HCT116 (cell line): ENCODE data around the gene CYP11A1. TPM values are rescaled to one million over a fixed set of nuclear protein-coding genes. Genes with fewer than 3 reads are reported as not detected.

Experiments
- ATAC-seq: fragments of 200-7000 bp; cut with Tn5 transposase; 2 replicates; pipeline ENCODE4 v1.9.1; 2020; ENCODE audit warnings: mild to moderate bottlenecking, moderate library complexity
- BruUV-seq: library from RNA; stranded (reverse); fragments of 400-500 nt; replicated peaks from 2 replicates; lab custom pipeline; 2021; lab: Mats Ljungman, UMichigan
- CTCF ChIA-PET: fragments of 300-600 bp; sonication (Branson Sonifier 250); formaldehyde crosslinking; loops from one replicate; lab custom pipeline; 2021; ENCODE audit warnings: antibody characterized with exemption; lab: Charles Lee
- POLR2A ChIA-PET: fragments of 300-600, 350-600 bp; sonication (Branson Sonifier 250); formaldehyde crosslinking; loops from one replicate; lab custom pipeline; 2021; ENCODE audit warnings: antibody characterized with exemption; lab: Charles Lee
- RAD21 ChIA-PET, 2 experiments: fragments of 300-600 bp; sonication (Branson Sonifier 250); formaldehyde crosslinking; loops; one replicate each; lab custom pipeline; 2023; ENCODE audit warnings: low total read pairs in 2 of 2; ENCODE audit not compliant: uncharacterized antibody in 2 of 2, unreplicated experiment in 2 of 2, low non-redundant PET in 1 of 2; lab: Charles Lee
- DNase-seq: peaks from one replicate; pipeline ENCODE4 v3.0.0-alpha.2; 2010; ENCODE audit warnings: low read depth, low spot score
- H2AFZ ChIP-seq: fragments of 200-600 bp; shearing (Covaris generic), sonication (generic); 2 replicates; pipeline ENCODE4 v1.6.1; 2017; ENCODE audit warnings: low read depth, mixed run types, mixed read lengths, antibody characterized with exemption, low read length; ENCODE audit not compliant: poor library complexity, severe bottlenecking
- H3K27ac ChIP-seq: 2 replicates; pipeline ENCODE4 v1.5.1; 2012; ENCODE audit warnings: low read depth, low read length
- H3K27me3 ChIP-seq: fragments of 200-600 bp; sonication (generic); 2 replicates; pipeline ENCODE4 v1.6.1; 2016; ENCODE audit warnings: mixed run types, low read length, mixed read lengths; ENCODE audit not compliant: insufficient read depth
- H3K36me3 ChIP-seq, 2 experiments: fragments of 200-500 bp in 1 of 2; fragments of 200-600 bp in 1 of 2; sonication (Bioruptor generic) in 1 of 2; sonication (generic) in 1 of 2; 2 replicates each; pipeline versions ENCODE4 v1.5.1 to v1.6.1; 2014 to 2016; ENCODE audit warnings: low read length in 2 of 2, inconsistent platforms in 1 of 2, mixed read lengths in 1 of 2, mixed run types in 1 of 2; ENCODE audit not compliant: insufficient read depth in 2 of 2, control insufficient read depth in 1 of 2
- H3K4me1 ChIP-seq, 2 experiments: fragments of 200-600 bp in 1 of 2; sonication (generic) in 1 of 2; 2 replicates each; pipeline versions ENCODE4 v1.5.1 to v1.6.1; 2012 to 2017; ENCODE audit warnings: low read length in 2 of 2, inconsistent platforms in 1 of 2, mild to moderate bottlenecking in 1 of 2, mixed read lengths in 1 of 2, mixed run types in 1 of 2, moderate library complexity in 1 of 2; ENCODE audit not compliant: insufficient read depth in 2 of 2, control insufficient read depth in 1 of 2
- H3K4me2 ChIP-seq: fragments of 200-600 bp; sonication (generic); 2 replicates; pipeline ENCODE4 v1.6.1; 2017; ENCODE audit warnings: mixed run types, low read length, mixed read lengths
- H3K4me3 ChIP-seq, 2 experiments: fragments of 200-600 bp in 1 of 2; sonication (generic) in 1 of 2; replicated peaks in 1 of 2; 2 replicates each; pipeline ENCODE4 v1.5.1; 2011 to 2016; ENCODE audit warnings: low read length in 2 of 2, control low read depth in 1 of 2, low read depth in 1 of 2, mild to moderate bottlenecking in 1 of 2, mixed read lengths in 1 of 2, mixed run types in 1 of 2
- H3K79me2 ChIP-seq: fragments of 200-600 bp; sonication (generic); 2 replicates; pipeline ENCODE4 v1.6.1; 2017; ENCODE audit warnings: mild to moderate bottlenecking, mixed run types, low read length, moderate library complexity, mixed read lengths; ENCODE audit not compliant: insufficient read depth
- H3K9ac ChIP-seq: fragments of 200-600 bp; sonication (generic); 2 replicates; pipeline ENCODE4 v1.6.1; 2016; ENCODE audit warnings: low read length, mixed read lengths
- H3K9me2 ChIP-seq: fragments of 200-600 bp; sonication (generic), shearing (Covaris generic); 2 replicates; pipeline ENCODE4 v1.6.1; 2017; ENCODE audit warnings: mixed run types, mild to moderate bottlenecking, moderate library complexity; ENCODE audit not compliant: insufficient read depth
- H3K9me3 ChIP-seq, 2 experiments: fragments of 200-500 bp in 1 of 2; fragments of 200-600 bp in 1 of 2; sonication (Bioruptor generic) in 1 of 2; sonication (generic) in 1 of 2; 2 replicates each; pipeline ENCODE4 v1.6.1; 2014 to 2017; ENCODE audit warnings: low read length in 2 of 2, mixed read lengths in 2 of 2, inconsistent platforms in 1 of 2, low read depth in 1 of 2, mild to moderate bottlenecking in 1 of 2, mixed run types in 1 of 2, moderate library complexity in 1 of 2; ENCODE audit not compliant: control insufficient read depth in 1 of 2, insufficient read depth in 1 of 2
- H4K20me1 ChIP-seq: fragments of 200-600 bp; sonication (generic), shearing (Covaris generic); 2 replicates; pipeline ENCODE4 v1.6.1; 2017; ENCODE audit warnings: mixed run types, mild to moderate bottlenecking, moderate library complexity; ENCODE audit not compliant: insufficient read depth
- ATF3 ChIP-seq: IDR thresholded peaks from 2 replicates; pipeline ENCODE4 v1.6.1; 2012
- CEBPB ChIP-seq: IDR thresholded peaks from 2 replicates; pipeline ENCODE4 v1.6.1; 2012; ENCODE audit warnings: low read depth
- EGR1 ChIP-seq: IDR thresholded peaks from 2 replicates; pipeline ENCODE4 v1.6.1; 2012; ENCODE audit warnings: low read depth
- ELF1 ChIP-seq: IDR thresholded peaks from 2 replicates; pipeline ENCODE4 v1.6.1; 2012; ENCODE audit warnings: low read depth, borderline replicate concordance
- EZH2 ChIP-seq: fragments of 200-600 bp; sonication (generic); IDR thresholded peaks from 2 replicates; pipeline ENCODE4 v1.6.1; 2017; ENCODE audit warnings: antibody characterized with exemption, mixed run types
- FOSL1 ChIP-seq: IDR thresholded peaks from 2 replicates; pipeline ENCODE4 v1.6.1; 2012; ENCODE audit warnings: low read depth
- JUND ChIP-seq: IDR thresholded peaks from 2 replicates; pipeline ENCODE4 v1.6.1; 2012
- MAX ChIP-seq: IDR thresholded peaks from 2 replicates; pipeline ENCODE4 v1.6.1; 2012
- POLR2AphosphoS5 ChIP-seq: IDR thresholded peaks from 2 replicates; pipeline ENCODE4 v1.6.1; 2011; ENCODE audit warnings: mild to moderate bottlenecking, low read depth, low read length, moderate library complexity
- REST ChIP-seq: IDR thresholded peaks from 2 replicates; pipeline ENCODE4 v1.6.1; 2012; ENCODE audit warnings: low read depth
- SP1 ChIP-seq: IDR thresholded peaks from 2 replicates; pipeline ENCODE4 v1.6.1; 2012; ENCODE audit warnings: low read depth
- SRF ChIP-seq: IDR thresholded peaks from 2 replicates; pipeline ENCODE4 v1.6.1; 2012; ENCODE audit warnings: low read depth
- TCF7L2 ChIP-seq: IDR thresholded peaks from 2 replicates; pipeline ENCODE4 v1.7.0; 2011; ENCODE audit warnings: borderline replicate concordance, inconsistent platforms; ENCODE audit not compliant: insufficient read depth, insufficient read length; ENCODE audit errors: extremely low read depth
- YY1 ChIP-seq: IDR thresholded peaks from 2 replicates; pipeline ENCODE4 v1.6.1; 2011; ENCODE audit warnings: low read length, low read depth, moderate library complexity, mild to moderate bottlenecking; ENCODE audit not compliant: insufficient replicate concordance; ENCODE audit errors: extremely low read depth
- ZBTB33 ChIP-seq: IDR thresholded peaks from 2 replicates; pipeline ENCODE4 v1.6.1; 2011; ENCODE audit warnings: mild to moderate bottlenecking, low read length, moderate library complexity; ENCODE audit not compliant: insufficient replicate concordance; ENCODE audit errors: extremely low read depth
- ZFX ChIP-seq: fragments of 450-650 bp; IDR thresholded peaks from 2 replicates; pipeline ENCODE4 v1.6.1; 2017
- intact Hi-C: fragments of 100-400 bp; cut with micrococcal nuclease; formaldehyde crosslinking; loops from 2 replicates; pipeline ENCODE4 v1.10.0; 2022
- total RNA-seq: library from RNA; stranded (reverse); gene quantifications from one replicate; pipeline ENCODE4 v1.2.1, GENCODE V29; 2021; ENCODE audit not compliant: unreplicated experiment

The CYP11A1 gene
- total RNA-seq, 1 experiment from 2014 or later = 0.57 TPM

DNA sequence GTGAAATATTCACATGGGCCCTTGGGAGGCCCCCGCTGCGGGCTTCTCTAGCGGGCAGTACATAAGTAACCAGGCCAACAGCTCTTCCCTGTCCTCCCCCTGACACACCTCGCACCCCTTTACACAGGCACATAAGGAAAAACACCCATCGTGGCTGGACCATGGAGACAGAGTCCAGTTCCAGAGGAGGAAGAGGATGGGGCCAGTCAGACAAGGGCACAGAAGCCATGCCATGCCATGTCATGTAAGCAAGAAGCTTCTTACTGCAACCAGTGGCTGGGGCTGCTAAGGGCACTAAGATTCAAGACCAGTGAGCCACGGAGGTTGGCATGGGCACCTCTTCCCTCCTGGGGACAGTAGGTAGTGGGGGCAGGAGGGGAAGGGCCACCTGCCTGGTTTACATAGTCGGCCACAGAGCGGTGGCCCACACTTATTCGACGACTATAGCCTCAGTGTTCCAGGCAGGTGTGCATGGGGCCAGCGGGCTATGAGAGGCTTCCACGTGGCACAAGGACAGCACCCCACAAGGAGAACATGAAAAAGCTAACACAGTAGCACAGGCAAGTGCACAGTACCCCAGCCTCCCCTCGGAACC lies 5.7 kb upstream of the CYP11A1 start:
- Histone ChIP-seq H3K4me2 (peak overlapping the region; percentile 86), H3K9ac (peak overlapping the region; percentile 39; the same call in 1 of the 2 replicates), H3K36me3 (no peaks in the 10 kb centered on the region), H3K27ac (peak overlapping the region; percentile 57; the same call in 1 of the 2 replicates), H3K4me3 (peak overlapping the region in 1 of 2 experiments; percentile 56; a peak in 2 of 4 replicates), H3K27me3 (peaks cover 14% of the 10 kb centered on the region), H3K9me3 (no peaks in the 10 kb centered on the region), H3K79me2 (no peaks in the 10 kb centered on the region), H3K4me1 (peaks cover 10 to 24% of the 10 kb centered on the region in 2 experiments; a peak in 3 of 4 replicates), H2AFZ (no peak overlapping the region), H4K20me1 (no peaks in the 10 kb centered on the region), H3K9me2 (no peaks in the 10 kb centered on the region)
- no peak for TF ChIP-seq POLR2AphosphoS5
- no peak for TF ChIP-seq ZFX
- no peak for TF ChIP-seq FOSL1
- no peak for TF ChIP-seq ATF3
- no peak for TF ChIP-seq EZH2
- TF ChIP-seq REST = no peak
- TF ChIP-seq MAX = no peak
- no peak for TF ChIP-seq CEBPB
- TF ChIP-seq SP1 = no peak
- no peak for TF ChIP-seq ZBTB33
- no peak for TF ChIP-seq ELF1
- no peak for TF ChIP-seq EGR1
- no peak for TF ChIP-seq YY1
- TF ChIP-seq JUND = no peak
- no peak for TF ChIP-seq TCF7L2
- TF ChIP-seq SRF = no peak
- ChIA-PET CTCF (interaction anchor here (1.2 to 3.7 kb wide), 4 partner anchors 110 to 398 kb away, joined by 3 to 26 read pairs (median 10); no protein-coding TSS in a partner anchor), POLR2A (no interaction called here), RAD21 (no interaction called here)
- peak; percentile 2; the same call in 1 of the 2 replicates for ATAC-seq
- BruUV-seq = no TSS peak
- intact Hi-C loops = loop anchor here (1.0 to 10.0 kb wide), 2 partner anchors 248 to 612 kb away; no protein-coding TSS in a partner anchor
- no peak for DNase-seq
